PC-3 (cell line): ENCODE measurements around the gene SSC4D.

Experiments used
- CTCF ChIP-seq: fragments of 300-600 bp; sonication (generic); conservative IDR thresholded peaks from 2 replicates; pipeline ENCODE4 v1.5.1; 2017; ENCODE audit warnings: antibody characterized with exemption, low read depth, mild to moderate bottlenecking, low read length
- EZH2 ChIP-seq: fragments of 300-600 bp; sonication (generic); IDR thresholded peaks from one replicate; pipeline ENCODE4 v1.6.1; 2017; ENCODE audit warnings: antibody characterized with exemption, mild to moderate bottlenecking, low read length; ENCODE audit not compliant: unreplicated experiment
- EZH2phosphoT487 ChIP-seq: fragments of 300-600 bp; sonication (generic); IDR thresholded peaks from 2 replicates; pipeline ENCODE4 v1.6.1; 2018; ENCODE audit warnings: mild to moderate bottlenecking, antibody characterized with exemption, low read length, borderline replicate concordance

GRCh38 chr7:76358481-76359110 lies 50.9 kb downstream of the SSC4D start, which contains the start of gene YWHAG:
- TF ChIP-seq CTCF (no peak), EZH2 (no peak), EZH2phosphoT487 (no peak)
